ENCODE results near the gene LMF1.

DNA sequence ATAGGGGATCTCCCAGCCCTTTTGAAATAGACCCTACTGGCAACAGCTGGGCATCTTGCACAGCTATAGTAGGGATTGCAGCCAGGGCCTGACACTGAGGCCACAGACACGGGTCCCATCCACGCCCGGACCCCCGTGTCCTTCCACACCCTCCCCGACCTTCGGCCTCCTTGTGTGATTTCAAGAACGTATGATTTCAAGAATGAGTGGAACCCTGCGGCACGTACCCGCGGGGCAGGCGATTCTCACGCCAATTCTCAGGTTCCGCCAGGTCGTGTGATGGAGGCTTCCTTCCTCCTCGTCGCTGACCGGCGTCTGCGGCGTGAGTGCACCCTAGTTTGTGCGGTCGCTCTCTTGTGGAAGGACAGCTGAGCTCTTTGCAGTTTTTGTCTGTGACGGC, 114.0 kb downstream of the LMF1 start:
- TF ChIP-seq, protein P1, sequence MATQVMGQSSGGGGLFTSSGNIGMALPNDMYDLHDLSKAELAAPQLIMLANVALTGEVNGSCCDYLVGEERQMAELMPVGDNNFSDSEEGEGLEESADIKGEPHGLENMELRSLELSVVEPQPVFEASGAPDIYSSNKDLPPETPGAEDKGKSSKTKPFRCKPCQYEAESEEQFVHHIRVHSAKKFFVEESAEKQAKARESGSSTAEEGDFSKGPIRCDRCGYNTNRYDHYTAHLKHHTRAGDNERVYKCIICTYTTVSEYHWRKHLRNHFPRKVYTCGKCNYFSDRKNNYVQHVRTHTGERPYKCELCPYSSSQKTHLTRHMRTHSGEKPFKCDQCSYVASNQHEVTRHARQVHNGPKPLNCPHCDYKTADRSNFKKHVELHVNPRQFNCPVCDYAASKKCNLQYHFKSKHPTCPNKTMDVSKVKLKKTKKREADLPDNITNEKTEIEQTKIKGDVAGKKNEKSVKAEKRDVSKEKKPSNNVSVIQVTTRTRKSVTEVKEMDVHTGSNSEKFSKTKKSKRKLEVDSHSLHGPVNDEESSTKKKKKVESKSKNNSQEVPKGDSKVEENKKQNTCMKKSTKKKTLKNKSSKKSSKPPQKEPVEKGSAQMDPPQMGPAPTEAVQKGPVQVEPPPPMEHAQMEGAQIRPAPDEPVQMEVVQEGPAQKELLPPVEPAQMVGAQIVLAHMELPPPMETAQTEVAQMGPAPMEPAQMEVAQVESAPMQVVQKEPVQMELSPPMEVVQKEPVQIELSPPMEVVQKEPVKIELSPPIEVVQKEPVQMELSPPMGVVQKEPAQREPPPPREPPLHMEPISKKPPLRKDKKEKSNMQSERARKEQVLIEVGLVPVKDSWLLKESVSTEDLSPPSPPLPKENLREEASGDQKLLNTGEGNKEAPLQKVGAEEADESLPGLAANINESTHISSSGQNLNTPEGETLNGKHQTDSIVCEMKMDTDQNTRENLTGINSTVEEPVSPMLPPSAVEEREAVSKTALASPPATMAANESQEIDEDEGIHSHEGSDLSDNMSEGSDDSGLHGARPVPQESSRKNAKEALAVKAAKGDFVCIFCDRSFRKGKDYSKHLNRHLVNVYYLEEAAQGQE (IDR thresholded peaks at IDR 0.05; ENCODE audit: insufficient read depth in 1 of 2, low read depth in 2 of 2, low read length in 2 of 2) = no peak
- TF ChIP-seq POLR2AphosphoS5 (IDR thresholded peaks at IDR 0.05; ENCODE audit: low read depth, low read length) (no peak), SIN3A (IDR thresholded peaks at IDR 0.05; ENCODE audit: borderline replicate concordance, insufficient read depth, low read length) (no peak)

Measured in PFSK-1 (cell line).